Right ventricle myocardium superior (tissue), 1 donor: ENCODE measurements around the gene BBLN. TPM values are rescaled to one million over a fixed set of nuclear protein-coding genes. Genes with fewer than 3 reads are reported as not detected.

ENCODE experiments used
- ATAC-seq: fragments of 200-7000 bp; cut with Tn5 transposase; one replicate; pipeline ENCODE4 v1.9.1; 2020; ENCODE audit warnings: mild to moderate bottlenecking; ENCODE audit not compliant: poor library complexity
- DNase-seq: peaks from one replicate; pipeline ENCODE4 v3.0.0-alpha.2; 2020
- intact Hi-C: fragments of 100-400 bp; cut with DNase I; formaldehyde crosslinking; loops from one replicate; pipeline ENCODE4 v1.11.2; 2022
- total RNA-seq: library from RNA; stranded (reverse); fragmentation: NEBNext Ultra II Directional; extraction: Animal tissue kit (Norgen Biotek cat#: 25700); gene quantifications from one replicate; pipeline ENCODE4 v1.2.1, GENCODE V29; 2021
- donor health status: DM: no; HTN: yes; CAD: no; lungs with severe emphysema.

Gene BBLN
- total RNA-seq, 1 donor from 2014 or later, result 31.3 TPM

DNA sequence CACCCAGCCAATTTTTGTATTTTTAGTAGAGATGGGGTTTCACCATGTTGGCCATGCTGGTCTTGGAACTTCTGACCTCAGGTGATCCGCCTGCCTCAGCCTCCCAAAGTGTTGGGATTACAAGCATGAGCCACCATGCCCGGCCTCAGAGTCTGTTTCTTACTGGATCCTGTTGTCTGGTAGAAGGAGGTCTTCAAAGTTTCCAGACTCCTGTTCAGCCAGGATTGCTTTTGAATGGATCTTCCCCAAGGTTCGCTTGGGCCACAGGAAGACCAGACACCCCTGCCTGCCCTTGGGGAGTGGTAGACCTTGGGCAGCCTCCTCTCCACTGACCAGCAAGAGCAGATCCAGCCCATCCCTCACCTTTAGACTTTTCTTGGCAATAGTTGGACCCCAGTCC is 18.5 kb upstream of the BBLN start:
- intact Hi-C loops, result no loop called here
- peak; percentile 14 for DNase-seq
- no peak for ATAC-seq

DNA sequence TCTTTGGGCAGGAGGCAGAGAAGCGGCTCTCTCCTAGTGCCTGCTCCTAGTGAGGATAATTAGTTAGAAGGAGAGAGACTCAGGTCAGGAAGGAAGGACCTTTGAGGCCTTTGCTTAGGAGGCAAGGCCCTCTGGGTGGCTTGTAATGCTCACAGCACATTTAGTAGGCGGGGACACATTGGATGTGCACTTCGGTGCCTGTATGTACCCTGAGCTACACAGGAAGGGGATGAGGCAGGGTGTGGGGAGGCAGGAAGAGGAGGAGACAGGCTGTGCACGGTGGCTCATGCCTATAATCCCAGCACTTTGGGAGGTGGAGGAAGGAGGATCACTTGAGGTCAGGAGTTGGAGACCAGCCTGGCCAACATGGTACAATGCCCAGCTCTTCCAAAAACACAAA is 18.0 kb upstream of the BBLN start:
- ATAC-seq (no peak), DNase-seq (peak; percentile 37)
- intact Hi-C loops, result no loop called here

DNA sequence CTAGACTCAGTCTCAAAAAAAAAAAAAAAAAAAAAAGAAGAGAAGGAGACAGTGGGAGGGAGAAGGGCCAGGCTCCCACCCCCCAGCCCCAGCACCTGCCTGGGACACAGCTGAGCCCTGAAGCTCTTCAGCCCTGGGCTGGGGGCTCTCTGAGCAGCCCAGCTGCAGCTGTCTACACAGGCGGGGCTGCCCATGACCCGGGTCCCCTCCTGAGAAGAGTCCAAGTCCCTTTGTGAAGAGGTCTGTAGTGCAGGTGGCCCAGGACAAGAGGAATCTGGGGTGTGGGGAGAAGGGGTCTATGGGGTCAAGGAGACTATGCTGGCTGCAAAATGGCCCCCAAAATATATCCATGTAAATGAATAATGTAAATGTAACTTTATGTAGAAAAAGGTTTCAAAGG is 17.5 kb upstream of the BBLN start:
- peak; percentile 21 for DNase-seq

DNA sequence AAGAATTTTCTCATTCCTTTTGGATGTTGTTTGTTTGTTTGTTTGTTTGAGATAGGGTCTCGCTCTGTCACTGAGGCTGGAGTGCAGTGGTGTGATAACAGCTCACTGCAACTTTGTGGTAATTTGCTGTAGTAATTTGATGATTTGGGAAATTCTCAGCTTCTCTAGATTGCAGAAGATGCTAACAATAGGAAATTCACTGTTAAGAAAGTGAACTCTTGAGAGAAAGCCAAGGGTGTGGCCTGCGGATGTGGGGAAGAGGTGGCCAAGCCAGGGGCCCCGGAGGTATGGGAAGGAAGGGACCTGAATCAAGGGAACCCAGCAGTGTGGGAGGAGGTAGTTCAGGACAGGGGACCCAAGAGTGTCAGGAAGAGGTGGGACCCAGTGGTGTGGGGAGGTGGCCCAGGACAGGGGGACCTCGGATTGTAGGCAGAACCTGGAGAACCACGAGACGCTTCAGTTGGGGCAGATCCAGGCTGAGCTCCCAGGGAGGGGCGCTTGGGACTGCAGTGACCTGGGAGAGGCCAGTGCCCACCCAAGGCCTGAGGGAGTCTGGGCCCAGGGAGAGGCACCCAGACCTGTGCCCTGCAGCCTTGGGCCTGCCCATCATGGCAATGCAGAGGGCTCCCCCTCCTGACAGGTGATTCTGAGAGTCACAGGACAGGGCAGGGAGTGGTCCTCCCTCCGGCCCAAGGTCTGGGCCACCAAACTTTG is 16.4 kb upstream of the BBLN start:
- intact Hi-C loops, result no loop called here
- ATAC-seq (no peak), DNase-seq (peak; percentile 27)

More for the DNA sequence above, 17.5 kb upstream of the BBLN start:
- ATAC-seq, result no peak
- intact Hi-C loops, result no loop called here

DNA sequence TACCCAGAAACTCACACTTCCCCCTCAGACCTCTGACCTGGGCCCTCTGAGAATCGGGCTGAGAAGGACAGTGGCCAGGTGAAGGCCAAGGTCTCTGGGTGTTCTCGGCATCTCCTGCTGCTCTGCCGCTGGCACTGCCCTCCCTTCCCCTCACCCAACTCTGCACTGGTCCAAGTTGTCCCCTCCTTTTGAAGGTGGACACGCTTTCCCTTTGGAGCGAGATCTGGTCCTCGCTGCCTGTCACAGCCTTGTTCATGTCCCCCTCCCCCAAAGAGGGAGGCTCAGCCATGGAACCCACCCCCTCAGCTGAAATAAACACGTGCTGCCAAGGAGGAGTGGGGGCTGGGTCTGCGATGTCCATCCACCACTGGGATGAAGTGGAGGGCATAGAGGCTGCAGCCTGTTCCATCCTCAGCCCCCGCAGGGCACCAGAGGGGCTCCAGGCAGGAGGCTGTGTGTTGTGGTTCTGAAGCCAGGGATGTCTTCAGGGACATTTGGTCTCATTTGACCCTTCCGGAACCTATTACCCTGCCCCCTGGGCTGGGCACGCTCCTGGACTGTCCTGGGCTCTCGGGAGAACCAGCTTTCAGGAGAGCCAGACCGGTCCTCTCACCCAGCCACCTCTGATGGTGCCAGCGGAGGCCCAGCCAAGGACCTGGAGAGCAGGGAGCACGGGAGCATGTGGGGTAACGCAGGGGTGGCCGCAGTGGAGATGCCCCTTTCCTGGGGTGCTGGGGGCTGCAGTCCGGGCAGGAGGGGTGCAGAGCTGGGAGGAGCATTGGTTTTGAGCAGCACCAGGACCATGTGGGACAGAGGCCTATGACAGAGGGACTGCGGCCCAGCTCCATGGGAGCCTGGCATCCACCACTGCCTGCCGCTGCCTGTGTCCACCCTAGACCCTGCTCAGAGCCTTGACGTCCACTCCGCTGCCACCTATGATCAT is 15.6 kb upstream of the BBLN start:
- ATAC-seq (no peak), DNase-seq (peak; percentile 30)
- intact Hi-C loops, result no loop called here

DNA sequence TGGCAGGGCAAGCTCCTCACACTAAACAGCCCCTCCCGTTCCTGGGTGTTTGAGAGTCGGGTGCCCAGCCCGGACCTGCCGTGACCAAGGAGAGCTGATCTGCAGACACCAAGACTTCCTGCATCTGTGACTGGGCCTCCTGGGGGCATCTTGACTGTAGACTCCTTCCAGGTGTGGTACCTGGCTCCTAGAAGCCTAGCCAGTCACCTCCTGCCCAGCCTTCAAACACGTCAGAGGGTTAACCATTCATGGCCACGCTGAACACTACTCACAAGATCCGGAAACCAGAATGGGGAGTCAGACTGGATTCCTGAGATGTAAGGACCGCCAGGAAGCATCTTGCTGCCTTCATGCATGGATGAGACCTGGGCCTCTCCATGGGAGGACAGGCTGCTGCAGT is 14.5 kb upstream of the BBLN start:
- intact Hi-C loops, result no loop called here
- ATAC-seq (no peak), DNase-seq (no peak)

DNA sequence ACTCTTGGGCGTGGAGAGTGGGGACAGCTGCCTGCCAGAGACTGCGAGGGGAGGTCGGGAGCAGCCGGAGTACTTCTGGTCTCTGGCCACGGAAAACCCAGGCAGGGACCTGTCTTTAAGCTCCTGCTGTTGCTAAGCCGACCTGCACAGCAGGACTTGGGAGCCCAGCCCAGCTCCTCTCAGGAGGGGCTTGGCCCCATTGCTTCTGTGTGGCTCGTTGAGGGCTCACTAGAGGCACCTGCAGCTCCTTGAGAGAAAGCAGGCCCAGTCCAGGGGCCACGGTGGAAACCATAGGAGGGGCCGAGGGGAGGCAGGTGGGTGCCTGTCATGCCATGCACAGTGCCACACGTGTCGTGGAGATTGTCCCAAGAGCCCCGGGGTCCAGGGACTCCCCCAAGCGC is 14.1 kb upstream of the BBLN start:
- intact Hi-C loops, result no loop called here
- no peak for ATAC-seq
- peak; percentile 18 for DNase-seq

DNA sequence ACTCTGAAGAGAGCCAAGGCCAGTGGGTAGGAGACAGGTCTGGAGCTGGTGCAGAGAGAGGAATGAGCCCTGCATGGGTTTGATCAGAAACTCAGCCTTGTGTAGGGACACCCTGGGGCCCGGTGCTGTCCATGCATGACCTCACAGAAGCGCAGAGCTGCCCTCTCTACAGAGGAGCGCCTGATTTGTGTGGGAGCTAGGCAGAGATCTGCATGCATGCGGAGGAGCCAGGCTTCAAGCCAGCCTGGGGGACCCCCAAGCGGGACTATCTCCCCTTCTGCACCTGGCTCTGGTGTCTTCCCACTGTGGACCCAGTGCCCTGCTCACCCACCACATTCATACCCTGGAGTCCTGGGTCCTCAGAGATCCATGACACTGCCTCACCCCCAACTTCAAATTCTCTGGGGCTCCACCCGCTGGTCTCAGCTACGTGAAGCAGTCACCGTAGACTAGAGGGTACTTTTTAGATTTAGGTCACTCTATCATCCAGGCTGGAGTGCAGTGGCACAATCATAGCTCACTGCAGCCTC is 13.4 kb upstream of the BBLN start:
- DNase-seq (peak; percentile 14), ATAC-seq (no peak)
- intact Hi-C loops, result no loop called here

DNA sequence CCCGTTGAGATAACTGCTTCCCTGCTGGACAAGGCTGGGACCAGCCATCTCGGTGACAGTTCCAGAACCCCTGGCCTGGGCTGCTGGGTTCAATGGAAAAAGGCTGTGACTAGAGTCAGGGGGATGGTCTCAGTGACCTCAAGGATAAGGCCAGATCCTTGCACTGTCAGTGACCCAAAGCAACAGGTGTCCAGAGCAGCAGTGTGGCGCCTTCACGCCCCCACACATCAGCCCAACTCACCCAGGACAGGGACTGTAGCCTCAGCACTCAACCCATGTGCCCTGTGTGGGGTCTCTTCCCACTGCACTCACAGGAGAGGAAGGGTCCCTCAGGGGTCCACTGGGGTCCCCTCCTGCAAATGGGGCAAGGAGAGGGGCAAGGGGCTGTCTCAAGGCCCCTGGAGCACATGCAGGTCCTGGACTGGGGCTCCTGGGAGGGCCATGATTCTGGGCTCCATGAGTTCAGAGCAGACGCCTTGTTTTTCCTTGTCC is 11.5 kb upstream of the BBLN start:
- ATAC-seq (no peak), DNase-seq (no peak)
- intact Hi-C loops, result no loop called here

DNA sequence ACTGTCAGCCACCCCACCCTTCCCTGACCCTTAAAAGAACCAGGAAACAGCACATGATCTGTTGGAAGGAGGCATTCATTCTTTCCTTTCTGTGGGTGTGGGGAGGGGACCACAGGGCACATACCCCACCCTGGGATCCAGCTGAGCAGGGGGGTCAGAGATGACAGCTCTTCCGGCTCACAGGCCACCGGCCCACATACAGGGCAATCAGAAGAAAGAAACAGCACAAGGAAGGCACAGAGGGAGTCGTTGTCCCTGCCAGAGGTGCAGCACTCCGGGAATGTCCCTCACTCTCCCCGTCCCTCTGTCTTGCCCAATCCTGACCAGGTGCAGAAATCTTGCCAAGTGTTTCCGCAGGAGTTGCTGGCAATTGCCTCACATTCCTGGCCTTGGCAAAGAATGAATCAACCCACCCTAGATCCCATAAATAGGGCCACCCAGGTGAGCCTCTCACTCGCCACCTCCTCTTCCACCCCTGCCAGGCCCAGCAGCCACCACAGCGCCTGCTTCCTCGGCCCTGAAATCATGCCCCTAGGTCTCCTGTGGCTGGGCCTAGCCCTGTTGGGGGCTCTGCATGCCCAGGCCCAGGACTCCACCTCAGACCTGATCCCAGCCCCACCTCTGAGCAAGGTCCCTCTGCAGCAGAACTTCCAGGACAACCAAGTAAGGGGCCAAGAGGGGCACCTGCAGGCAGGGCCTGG is 10.9 kb upstream of the BBLN start, which contains the start of gene LCN2:
Gene LCN2 (plus strand): TSS at position 453 of the 701 bp plus-strand sequence. CDS start 73 bp downstream, at position 526.
- DNase-seq (peak; percentile 27), ATAC-seq (peak; percentile 5)
- intact Hi-C loops, result no loop called here

DNA sequence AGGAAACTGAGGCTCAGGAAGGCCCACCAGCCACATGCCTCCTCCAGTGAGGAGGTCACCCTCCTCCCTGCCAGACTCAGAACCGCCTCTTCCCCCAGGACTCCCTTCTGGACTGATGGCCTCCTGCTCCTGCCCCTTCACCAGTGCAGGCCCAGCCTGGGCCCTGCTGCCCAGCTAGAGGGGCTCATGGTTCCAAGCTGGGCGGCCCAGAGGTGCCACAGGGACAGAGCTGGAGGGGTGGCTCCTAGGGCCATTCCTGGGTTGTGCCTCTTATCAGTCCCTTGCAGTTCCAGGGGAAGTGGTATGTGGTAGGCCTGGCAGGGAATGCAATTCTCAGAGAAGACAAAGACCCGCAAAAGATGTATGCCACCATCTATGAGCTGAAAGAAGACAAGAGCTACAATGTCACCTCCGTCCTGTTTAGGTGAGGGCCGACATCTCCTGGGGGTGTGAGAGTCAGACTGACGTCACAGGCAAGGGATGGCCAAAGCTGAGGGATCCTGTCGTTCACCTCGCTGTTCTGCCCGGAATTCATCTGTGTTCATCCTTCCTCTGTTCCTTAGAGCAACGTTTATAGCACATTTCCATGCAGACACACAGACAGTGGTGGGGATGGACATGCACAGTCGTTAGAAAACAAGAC is 10.0 kb upstream of the BBLN start:
- DNase-seq (peak; percentile 17), ATAC-seq (no peak)
- intact Hi-C loops, result no loop called here

DNA sequence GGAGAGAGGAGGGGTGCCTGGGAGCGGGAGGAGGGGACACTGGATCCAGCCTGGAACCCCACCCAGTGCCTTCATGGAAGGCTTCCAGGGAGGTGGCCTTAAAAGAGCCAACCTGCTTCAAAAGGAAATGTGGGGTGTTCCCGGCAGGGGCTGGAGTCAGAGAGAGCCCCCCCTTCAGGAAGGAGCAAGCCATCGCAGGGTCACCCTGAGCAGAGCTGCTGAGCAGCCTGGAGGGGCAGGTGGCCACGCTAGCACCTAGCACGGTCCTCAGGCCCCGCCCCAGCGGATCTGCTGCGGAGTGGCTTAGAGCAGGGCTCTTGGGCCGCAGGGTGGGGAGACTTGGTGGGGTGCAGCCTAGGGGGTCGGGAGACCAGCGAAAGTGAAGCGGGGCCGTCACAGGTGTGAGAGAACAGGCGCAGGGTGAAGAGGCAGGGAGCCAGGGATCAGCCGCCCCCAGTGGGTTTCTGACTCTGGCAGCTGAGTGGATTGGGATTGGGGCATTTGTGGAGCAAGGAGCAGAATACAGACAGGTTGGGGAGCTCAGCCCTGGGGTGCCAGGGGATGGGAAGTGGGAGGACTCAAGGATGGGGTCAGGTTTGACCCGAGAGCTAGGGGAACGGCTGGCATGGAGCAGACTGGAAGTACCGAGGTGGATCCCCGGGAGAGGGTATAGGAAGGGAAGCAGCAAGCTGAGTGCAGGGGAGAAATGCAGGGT is 9.3 kb upstream of the BBLN start:
- DNase-seq (peak; percentile 38), ATAC-seq (no peak)
- intact Hi-C loops, result no loop called here

DNA sequence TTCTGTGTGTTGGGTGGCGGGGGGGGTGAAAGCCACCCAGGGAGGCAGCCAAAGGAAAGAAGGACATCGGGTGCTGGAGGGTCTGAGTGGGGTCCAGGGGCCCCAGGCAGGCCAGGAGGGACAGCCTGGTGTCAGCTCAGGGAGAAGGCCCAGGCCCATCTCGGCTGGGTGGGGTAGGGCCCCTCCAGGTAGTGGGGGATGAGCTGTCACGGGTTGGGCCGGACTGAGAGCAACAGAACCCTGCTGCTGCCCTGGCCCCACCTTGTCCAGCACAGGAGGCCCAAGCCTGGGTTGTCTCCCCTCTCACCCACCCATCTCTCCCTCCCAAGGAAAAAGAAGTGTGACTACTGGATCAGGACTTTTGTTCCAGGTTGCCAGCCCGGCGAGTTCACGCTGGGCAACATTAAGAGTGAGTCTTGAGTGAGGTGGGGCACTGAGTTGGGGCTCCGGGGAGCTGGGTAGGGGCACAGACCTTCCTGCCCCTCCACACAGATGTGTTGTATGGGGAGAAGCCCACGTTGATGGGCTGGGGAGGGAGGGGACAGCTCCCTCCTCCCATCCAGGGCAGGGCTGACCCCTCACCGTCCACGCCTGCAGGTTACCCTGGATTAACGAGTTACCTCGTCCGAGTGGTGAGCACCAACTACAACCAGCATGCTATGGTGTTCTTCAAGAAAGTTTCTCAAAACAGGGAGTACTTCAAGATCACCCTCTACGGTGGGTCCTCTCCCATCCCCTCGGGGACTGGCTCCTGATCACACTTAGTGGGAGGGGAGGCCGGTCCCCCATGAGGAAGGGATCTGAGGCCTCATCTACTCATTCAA is 8.5 kb upstream of the BBLN start:
- intact Hi-C loops, result no loop called here
- no peak for ATAC-seq
- DNase-seq, result peak; percentile 18

DNA sequence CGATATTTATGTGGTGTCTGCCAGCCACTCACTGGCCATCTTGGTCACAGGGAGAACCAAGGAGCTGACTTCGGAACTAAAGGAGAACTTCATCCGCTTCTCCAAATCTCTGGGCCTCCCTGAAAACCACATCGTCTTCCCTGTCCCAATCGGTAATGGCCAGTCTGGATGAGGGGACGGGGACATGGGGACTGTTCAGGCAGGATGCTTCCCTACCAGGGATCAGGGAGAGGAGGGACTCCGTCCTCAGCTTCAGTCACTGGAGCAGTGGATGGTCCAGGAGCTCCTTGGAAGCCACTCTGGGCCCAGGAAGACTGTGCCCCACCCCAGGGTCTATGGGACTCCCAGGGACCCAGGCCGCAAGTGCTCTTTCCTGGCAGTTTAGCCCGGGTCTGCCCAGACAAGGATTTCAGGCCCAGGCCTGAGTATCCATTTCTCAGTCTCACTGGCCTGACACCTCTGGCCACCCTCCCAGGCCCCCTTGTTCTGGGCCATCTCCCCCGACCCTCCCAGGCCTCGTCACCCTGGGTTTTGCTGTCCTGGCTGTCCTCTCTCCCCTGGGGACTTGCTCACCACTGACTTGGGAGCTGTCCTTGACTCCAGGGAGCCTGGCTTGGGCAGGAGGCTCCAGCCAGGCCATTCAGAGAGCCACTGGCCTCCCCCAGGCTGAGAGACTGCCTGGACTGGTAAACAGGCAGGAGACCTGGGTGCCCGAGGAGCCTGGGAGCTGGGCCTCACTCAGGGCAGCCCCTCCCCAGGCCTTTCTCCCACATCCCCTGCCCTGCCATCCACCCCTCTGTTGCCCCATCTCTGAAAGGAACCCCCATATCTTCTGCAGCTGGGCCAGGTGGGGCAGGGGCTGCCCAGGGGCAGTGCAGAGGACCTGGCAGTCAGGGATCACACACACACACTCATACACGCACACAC is 7.7 kb upstream of the BBLN start:
- intact Hi-C loops, result no loop called here
- DNase-seq, result peak; percentile 27

DNA sequence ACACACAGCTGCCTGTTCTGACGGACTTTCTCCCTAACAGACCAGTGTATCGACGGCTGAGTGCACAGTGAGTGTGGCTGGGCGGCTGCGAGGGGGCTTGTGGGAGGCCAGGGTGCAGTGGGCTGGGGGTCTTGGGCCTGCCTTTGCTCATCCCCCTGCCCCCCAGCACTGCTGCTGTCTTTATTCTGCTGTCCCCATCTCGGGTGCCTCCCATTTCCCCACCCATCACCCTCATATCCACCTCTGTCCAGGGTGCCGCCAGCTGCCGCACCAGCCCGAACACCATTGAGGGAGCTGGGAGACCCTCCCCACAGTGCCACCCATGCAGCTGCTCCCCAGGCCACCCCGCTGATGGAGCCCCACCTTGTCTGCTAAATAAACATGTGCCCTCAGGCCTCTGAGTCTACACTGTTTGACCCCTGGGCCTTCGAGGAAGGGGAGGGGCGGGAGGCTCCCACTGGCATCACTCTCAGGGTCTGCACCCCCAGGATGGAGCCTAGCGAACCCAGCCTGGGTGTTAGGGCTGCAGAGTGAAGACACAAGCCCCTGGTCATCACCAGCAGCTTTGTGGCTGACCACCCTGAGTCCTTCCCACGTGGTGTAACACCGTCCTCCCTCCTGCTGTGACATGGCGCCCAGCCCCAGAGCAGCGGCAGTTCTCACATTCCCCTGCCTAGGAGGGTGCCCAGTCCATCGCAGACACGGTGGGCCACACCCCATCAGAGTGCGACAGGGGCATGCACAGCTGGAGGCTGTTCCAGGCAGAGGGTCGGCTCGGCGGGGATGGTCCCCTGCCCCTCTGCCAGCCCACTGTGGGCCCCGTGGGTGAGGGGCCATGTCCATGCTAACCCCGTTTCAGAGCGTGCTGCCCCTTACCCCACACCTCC is 6.8 kb upstream of the BBLN start:
- no peak for ATAC-seq
- DNase-seq, result peak; percentile 25
- intact Hi-C loops, result no loop called here

More for the DNA sequence above, 7.7 kb upstream of the BBLN start:
- no peak for ATAC-seq
